Keratinocyte (primary cell): ENCODE measurements around the gene L3MBTL4. TPM values are rescaled to one million over a fixed set of nuclear protein-coding genes. Genes with fewer than 3 reads are reported as not detected.

Experiments used
- DNase-seq: peaks from one replicate; pipeline ENCODE4 v3.0.0-alpha.2; 2011; ENCODE audit warnings: low read depth, missing footprints, low spot score
- FAIRE-seq: peaks from 2 replicates; lab custom pipeline; 2011; peaks lifted over from hg19 to GRCh38; lab: Jason Lieb, UNC
- H2AFZ ChIP-seq: 2 replicates; pipeline ENCODE4 v1.6.0; 2012; ENCODE audit warnings: low read length, control low read depth, inconsistent platforms; ENCODE audit not compliant: control insufficient read depth
- H3K27ac ChIP-seq: 2 replicates; pipeline ENCODE4 v1.5.1; 2011; ENCODE audit warnings: low read length; ENCODE audit not compliant: control insufficient read depth, insufficient read depth
- H3K27me3 ChIP-seq: 3 replicates; pipeline ENCODE4 v1.6.0; 2011; ENCODE audit warnings: low read length; ENCODE audit not compliant: control insufficient read depth, insufficient read depth; ENCODE audit errors: extremely low read depth
- H3K36me3 ChIP-seq, 2 experiments: 2 replicates in 1 of 2; 3 replicates in 1 of 2; pipeline ENCODE4 v1.5.1; 2011; ENCODE audit warnings: low read length in 2 of 2, mild to moderate bottlenecking in 1 of 2; ENCODE audit not compliant: control insufficient read depth in 2 of 2, insufficient read depth in 2 of 2; ENCODE audit errors: extremely low read depth in 1 of 2
- H3K4me1 ChIP-seq: 3 replicates; pipeline ENCODE4 v1.5.1; 2011; ENCODE audit warnings: low read length; ENCODE audit not compliant: control insufficient read depth, insufficient read depth; ENCODE audit errors: extremely low read depth
- H3K4me2 ChIP-seq: 3 replicates; pipeline ENCODE4 v1.6.0; 2011; ENCODE audit warnings: low read depth, low read length; ENCODE audit not compliant: control insufficient read depth, insufficient read depth; ENCODE audit errors: extremely low read depth
- H3K4me3 ChIP-seq, 3 experiments: fragments of 200-600 bp in 1 of 3; sonication (generic) in 1 of 3; 2 replicates in 2 of 3; 3 replicates in 1 of 3; pipeline ENCODE4 v1.5.1; 2011 to 2016; ENCODE audit warnings: low read length in 3 of 3, mild to moderate bottlenecking in 3 of 3, control low read depth in 2 of 3, inconsistent platforms in 1 of 3, low read depth in 1 of 3, mixed read lengths in 1 of 3, mixed run types in 1 of 3, moderate library complexity in 1 of 3; ENCODE audit not compliant: control insufficient read depth in 2 of 3, insufficient read depth in 2 of 3; ENCODE audit errors: extremely low read depth in 1 of 3
- H3K79me2 ChIP-seq: 2 replicates; pipeline ENCODE4 v1.6.0; 2012; ENCODE audit warnings: low read length; ENCODE audit not compliant: control insufficient read depth, insufficient read depth
- H3K9ac ChIP-seq: 3 replicates; pipeline ENCODE4 v1.6.0; 2011; ENCODE audit warnings: low read length; ENCODE audit not compliant: control insufficient read depth, insufficient read depth; ENCODE audit errors: extremely low read depth
- H3K9me1 ChIP-seq: 3 replicates; pipeline ENCODE4 v1.6.0; 2011; ENCODE audit warnings: low read length; ENCODE audit not compliant: control insufficient read depth, insufficient read depth; ENCODE audit errors: extremely low read depth
- H3K9me3 ChIP-seq: 2 replicates; pipeline ENCODE4 v1.5.1; 2012; ENCODE audit warnings: low read depth, low read length; ENCODE audit not compliant: control insufficient read depth
- H4K20me1 ChIP-seq: 3 replicates; pipeline ENCODE4 v1.6.0; 2011; ENCODE audit warnings: low read length; ENCODE audit not compliant: control insufficient read depth, insufficient read depth; ENCODE audit errors: extremely low read depth
- CTCF ChIP-seq, 3 experiments: IDR thresholded peaks in 1 of 3; conservative IDR thresholded peaks in 1 of 3; optimal IDR thresholded peaks in 1 of 3; 2 replicates in 2 of 3; 3 replicates in 1 of 3; pipeline versions ENCODE3 to v1.5.1; 2011; ENCODE audit warnings: low read length in 3 of 3, mild to moderate bottlenecking in 3 of 3, moderate library complexity in 2 of 3, control low read depth in 1 of 3, inconsistent platforms in 1 of 3; ENCODE audit not compliant: insufficient read depth in 2 of 3; ENCODE audit errors: extremely low read depth in 1 of 3
- EZH2 ChIP-seq: IDR thresholded peaks from one replicate; pipeline ENCODE4 v1.6.1; 2012; ENCODE audit warnings: inconsistent platforms, mild to moderate bottlenecking, low read length, moderate library complexity
- dilution Hi-C: fragments of 300-500 bp; cut with MboI; formaldehyde crosslinking; loops from one replicate; pipeline ENCODE4 v1.7.0; 2020; ENCODE audit warnings: low sequenced_read_pairs; ENCODE audit not compliant: extremely low pct_ligation_motif_present
- polyA plus RNA-seq, 5 experiments: library from polyadenylated mRNA; depleted of rRNA in 3 of 5; stranded (reverse) in 3 of 5; stranded (forward) in 1 of 5; unstranded in 1 of 5; fragments of >200 nt; gene quantifications; 1 replicate in 1 of 5; 2 replicates in 3 of 5; 3 replicates in 1 of 5; pipeline versions ENCODE4 v1.2.1 to v1.2.3, GENCODE V29; 2011 to 2012; ENCODE audit warnings: missing spikeins in 2 of 5, low read depth in 1 of 5, low replicate concordance in 1 of 5

L3MBTL4 gene
- polyA plus RNA-seq, 1 donor (not counting 4 experiments of a cell fraction or from before 2014, with no cell fraction given) = 0.17 TPM

DNA sequence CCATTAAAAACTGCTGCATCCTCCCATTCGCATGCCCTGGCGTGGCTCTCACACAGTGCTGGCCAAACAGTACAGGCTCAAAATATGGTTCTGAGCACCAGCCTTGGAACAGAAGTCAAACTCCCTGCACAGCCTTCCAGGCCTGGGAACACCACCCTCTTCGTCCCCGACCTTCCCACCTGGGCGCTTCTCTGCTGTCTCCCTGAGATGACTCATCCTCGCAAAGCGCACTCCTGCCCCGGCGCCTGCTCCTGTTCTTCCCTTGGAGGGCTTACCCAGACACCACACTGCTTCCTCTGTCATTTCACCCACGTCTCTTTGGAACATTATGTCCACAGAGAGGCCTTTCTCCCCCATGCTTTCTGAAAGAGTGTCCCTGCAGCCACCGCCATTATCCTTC is 172.7 kb downstream of the L3MBTL4 start:
- Histone ChIP-seq H2AFZ (no peak overlapping the region), H4K20me1 (no peaks in the 10 kb centered on the region), H3K4me2 (no peak overlapping the region), H3K9me1 (no peaks in the 10 kb centered on the region), H3K36me3 (no peaks in the 10 kb centered on the region), H3K9me3 (no peaks in the 10 kb centered on the region), H3K9ac (no peak overlapping the region), H3K79me2 (no peaks in the 10 kb centered on the region), H3K4me1 (no peaks in the 10 kb centered on the region), H3K27ac (no peak overlapping the region), H3K27me3 (no peaks in the 10 kb centered on the region), H3K4me3 (no peak overlapping the region)
- DNase-seq (no peak), FAIRE-seq (no peak)
- dilution Hi-C loops = no loop called here
- TF ChIP-seq EZH2 (no peak), CTCF (optimal IDR thresholded peaks at IDR 0.05 in 1 of 3, IDR thresholded peaks at IDR 0.05 in 1 of 3, conservative IDR thresholded peaks at IDR 0.05 in 1 of 3; ENCODE audit: extremely low read depth in 1 of 3, insufficient read depth in 2 of 3, low read length in 3 of 3) (no peak)

GRCh38 chr18:6239716-6240115 is 175.0 kb downstream of the L3MBTL4 start:
- no peaks in the 10 kb centered on the region for H3K27me3 ChIP-seq

More at GRCh38 chr18:6239716-6240115, 175.0 kb downstream of the L3MBTL4 start:
- no peak overlapping the region for H3K4me3 ChIP-seq
- FAIRE-seq (no peak), DNase-seq (no peak)
- no peaks in the 10 kb centered on the region for H3K79me2 ChIP-seq
- no peak overlapping the region for H3K9ac ChIP-seq
- dilution Hi-C loops = no loop called here
- TF ChIP-seq EZH2 = no peak
- no peak for TF ChIP-seq CTCF (optimal IDR thresholded peaks at IDR 0.05 in 1 of 3, IDR thresholded peaks at IDR 0.05 in 1 of 3, conservative IDR thresholded peaks at IDR 0.05 in 1 of 3; ENCODE audit: extremely low read depth in 1 of 3, insufficient read depth in 2 of 3, low read length in 3 of 3)
- H3K4me2 ChIP-seq = no peak overlapping the region
- no peaks in the 10 kb centered on the region for H4K20me1 ChIP-seq
- no peak overlapping the region for H3K27ac ChIP-seq
- no peaks in the 10 kb centered on the region for H3K4me1 ChIP-seq
- no peaks in the 10 kb centered on the region for H3K9me1 ChIP-seq
- no peaks in the 10 kb centered on the region for H3K9me3 ChIP-seq
- no peak overlapping the region for H2AFZ ChIP-seq
- no peaks in the 10 kb centered on the region for H3K36me3 ChIP-seq
